ENCODE results near the gene RIN3.

- TF ChIP-seq, protein P1, sequence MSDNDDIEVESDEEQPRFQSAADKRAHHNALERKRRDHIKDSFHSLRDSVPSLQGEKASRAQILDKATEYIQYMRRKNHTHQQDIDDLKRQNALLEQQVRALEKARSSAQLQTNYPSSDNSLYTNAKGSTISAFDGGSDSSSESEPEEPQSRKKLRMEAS (IDR thresholded peaks at IDR 0.05; ENCODE audit: low read depth, low read length): no peak
- TF ChIP-seq, protein P2, sequence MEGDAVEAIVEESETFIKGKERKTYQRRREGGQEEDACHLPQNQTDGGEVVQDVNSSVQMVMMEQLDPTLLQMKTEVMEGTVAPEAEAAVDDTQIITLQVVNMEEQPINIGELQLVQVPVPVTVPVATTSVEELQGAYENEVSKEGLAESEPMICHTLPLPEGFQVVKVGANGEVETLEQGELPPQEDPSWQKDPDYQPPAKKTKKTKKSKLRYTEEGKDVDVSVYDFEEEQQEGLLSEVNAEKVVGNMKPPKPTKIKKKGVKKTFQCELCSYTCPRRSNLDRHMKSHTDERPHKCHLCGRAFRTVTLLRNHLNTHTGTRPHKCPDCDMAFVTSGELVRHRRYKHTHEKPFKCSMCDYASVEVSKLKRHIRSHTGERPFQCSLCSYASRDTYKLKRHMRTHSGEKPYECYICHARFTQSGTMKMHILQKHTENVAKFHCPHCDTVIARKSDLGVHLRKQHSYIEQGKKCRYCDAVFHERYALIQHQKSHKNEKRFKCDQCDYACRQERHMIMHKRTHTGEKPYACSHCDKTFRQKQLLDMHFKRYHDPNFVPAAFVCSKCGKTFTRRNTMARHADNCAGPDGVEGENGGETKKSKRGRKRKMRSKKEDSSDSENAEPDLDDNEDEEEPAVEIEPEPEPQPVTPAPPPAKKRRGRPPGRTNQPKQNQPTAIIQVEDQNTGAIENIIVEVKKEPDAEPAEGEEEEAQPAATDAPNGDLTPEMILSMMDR (IDR thresholded peaks at IDR 0.05; ENCODE audit: low read depth, low read length): no peak
- TF ChIP-seq POLR2A (IDR thresholded peaks at IDR 0.05; ENCODE audit: extremely low read depth, insufficient read length): no peak
- TF ChIP-seq MYC (IDR thresholded peaks at IDR 0.05; ENCODE audit: low read depth, low read length): no peak
Observed at GRCh38 chr14:92503756-92504491, 9.7 kb upstream of the RIN3 start.

All from NB4 (cell line).